ENCODE results near the gene MAPK9. TPM values are rescaled to one million over a fixed set of nuclear protein-coding genes. Genes with fewer than 3 reads are reported as not detected.

Gene MAPK9
- total RNA-seq, 6 experiments from 2014 or later: 14.4 to 18.6 (median 15.6) TPM

DNA sequence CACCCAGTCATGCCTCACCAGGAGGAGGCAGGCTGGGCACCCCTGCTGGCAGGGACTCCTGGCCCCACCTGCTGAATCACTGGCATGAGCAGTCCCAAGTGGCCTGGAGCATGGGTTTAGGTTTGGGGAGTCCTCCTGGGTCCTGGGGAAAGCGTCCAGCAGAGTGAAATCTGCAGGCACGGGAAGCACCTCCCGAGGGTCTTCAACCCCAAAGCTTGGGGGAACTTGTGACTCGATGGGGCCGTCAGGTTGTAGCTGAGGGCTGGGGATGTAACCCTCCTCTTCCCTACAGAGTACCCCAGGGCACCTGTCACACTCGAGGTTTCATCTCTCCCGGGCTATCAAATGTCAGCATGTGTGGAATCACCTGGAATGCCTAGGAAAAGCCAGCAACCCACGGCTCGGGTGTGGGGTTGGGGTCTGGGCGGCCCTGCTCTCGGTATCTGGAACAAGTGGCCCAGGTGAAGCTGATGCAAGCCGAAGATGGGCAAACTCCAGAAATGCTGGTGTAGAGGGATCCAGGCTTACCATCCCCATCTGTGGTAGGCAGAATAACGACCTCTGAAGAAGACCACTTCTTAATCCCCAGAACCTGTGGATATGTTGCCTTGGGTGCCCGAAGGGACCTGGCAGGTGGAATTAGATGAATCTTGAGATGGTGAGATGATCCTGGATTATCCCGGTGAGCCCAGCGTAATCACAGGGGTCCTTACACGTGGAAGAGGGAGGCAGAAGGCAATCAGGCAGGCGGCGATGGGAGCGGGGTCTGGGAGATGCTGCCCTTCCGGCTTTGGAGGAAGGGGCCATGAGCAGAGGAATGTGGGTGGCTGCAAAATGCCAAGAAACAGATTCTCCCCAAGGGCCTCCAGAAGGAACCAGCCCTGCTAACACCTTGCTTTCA is 76.8 kb downstream of the MAPK9 start:
- intact Hi-C loops (cut with DNase I): loop anchor here in 1 of 2 donors (5.0 kb wide), 1 partner anchor 83 kb away; no protein-coding TSS in a partner anchor
- Histone ChIP-seq H3K27ac (no peak overlapping the region), H3K4me1 (no peaks in the 10 kb centered on the region), H3K9me3 (peaks cover 0 to 9% (median 0%) of the 10 kb centered on the region in 4 donors), H3K4me3 (no peak overlapping the region), H3K36me3 (no peaks in the 10 kb centered on the region), H3K27me3 (no peaks in the 10 kb centered on the region)
- 82% methylated on average over 3 of the region's 21 CpGs for WGBS (ENCODE audit: insufficient coverage, low coverage, low lambda C conversion rate, missing lambda C conversion rate)
- DNase-seq: no peak
- no peak for TF ChIP-seq POLR2A (IDR thresholded peaks at IDR 0.05)
- TF ChIP-seq, protein P1, sequence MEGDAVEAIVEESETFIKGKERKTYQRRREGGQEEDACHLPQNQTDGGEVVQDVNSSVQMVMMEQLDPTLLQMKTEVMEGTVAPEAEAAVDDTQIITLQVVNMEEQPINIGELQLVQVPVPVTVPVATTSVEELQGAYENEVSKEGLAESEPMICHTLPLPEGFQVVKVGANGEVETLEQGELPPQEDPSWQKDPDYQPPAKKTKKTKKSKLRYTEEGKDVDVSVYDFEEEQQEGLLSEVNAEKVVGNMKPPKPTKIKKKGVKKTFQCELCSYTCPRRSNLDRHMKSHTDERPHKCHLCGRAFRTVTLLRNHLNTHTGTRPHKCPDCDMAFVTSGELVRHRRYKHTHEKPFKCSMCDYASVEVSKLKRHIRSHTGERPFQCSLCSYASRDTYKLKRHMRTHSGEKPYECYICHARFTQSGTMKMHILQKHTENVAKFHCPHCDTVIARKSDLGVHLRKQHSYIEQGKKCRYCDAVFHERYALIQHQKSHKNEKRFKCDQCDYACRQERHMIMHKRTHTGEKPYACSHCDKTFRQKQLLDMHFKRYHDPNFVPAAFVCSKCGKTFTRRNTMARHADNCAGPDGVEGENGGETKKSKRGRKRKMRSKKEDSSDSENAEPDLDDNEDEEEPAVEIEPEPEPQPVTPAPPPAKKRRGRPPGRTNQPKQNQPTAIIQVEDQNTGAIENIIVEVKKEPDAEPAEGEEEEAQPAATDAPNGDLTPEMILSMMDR (IDR thresholded peaks at IDR 0.05): no peak
- no peak for ATAC-seq

DNA sequence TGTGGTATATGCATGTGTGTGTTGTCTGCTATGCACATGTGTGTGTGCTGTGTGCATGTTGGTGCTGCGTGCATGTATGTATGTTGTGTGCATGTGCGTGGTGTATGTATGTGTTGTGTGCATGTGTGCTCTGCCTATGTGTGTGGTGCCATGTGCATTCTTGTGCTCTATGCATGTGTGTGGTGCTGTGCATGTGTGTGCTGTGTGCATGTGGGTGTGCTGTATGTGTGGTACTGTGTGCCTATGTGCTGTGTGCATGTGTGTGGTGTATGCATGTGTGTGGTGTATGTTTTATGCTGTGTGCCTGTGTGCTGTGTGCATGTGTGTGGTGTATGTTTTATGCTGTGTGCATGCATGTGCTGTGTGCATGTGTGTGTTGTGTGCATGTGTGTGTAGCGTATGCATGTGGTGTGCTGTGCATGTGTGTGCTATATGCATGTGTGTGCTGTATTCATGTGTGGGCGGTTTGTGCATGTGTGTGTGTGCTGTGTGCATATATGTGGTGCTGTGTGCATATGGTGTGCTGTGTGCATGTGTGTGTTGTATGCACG is 78.2 kb downstream of the MAPK9 start:
- no peak for DNase-seq
- intact Hi-C loops (cut with DNase I): loop anchor here in 1 of 2 donors (5.0 kb wide), 1 partner anchor 81 kb away; no protein-coding TSS in a partner anchor
- TF ChIP-seq POLR2A (IDR thresholded peaks at IDR 0.05): no peak
- TF ChIP-seq, protein P1 (IDR thresholded peaks at IDR 0.05): no peak

DNA sequence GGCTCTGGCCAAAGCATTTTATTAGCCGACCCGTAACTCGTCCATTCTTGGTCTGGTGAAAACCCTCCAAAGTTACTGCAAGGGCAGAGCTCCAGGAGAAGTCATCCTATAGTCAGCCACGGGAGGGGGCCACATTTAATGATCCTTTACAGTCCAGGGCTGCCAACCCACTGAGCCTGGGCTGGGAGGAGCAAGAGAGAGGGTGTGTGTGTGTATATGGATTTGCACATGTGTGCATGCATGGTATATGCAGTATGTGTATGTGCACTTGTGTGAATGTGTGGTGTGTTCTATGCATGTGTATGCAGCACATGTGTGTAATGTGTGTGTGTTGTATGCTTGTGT is 78.7 kb downstream of the MAPK9 start:
- no peaks in the 10 kb centered on the region for H3K27me3 ChIP-seq
- no peak overlapping the region for H3K27ac ChIP-seq
- H3K4me1 ChIP-seq: peaks cover 0 to 4% (median 0%) of the 10 kb centered on the region in 4 donors
- DNase-seq (no peak), ATAC-seq (no peak)
- 6% methylated on average over 4 of the region's 4 CpGs for WGBS (ENCODE audit: insufficient coverage, low coverage, low lambda C conversion rate, missing lambda C conversion rate)
- no peaks in the 10 kb centered on the region for H3K36me3 ChIP-seq
- intact Hi-C loops (cut with DNase I): loop anchor here in 1 of 2 donors (5.0 kb wide), 1 partner anchor 81 kb away; no protein-coding TSS in a partner anchor
- H3K4me3 ChIP-seq: no peak overlapping the region
- TF ChIP-seq POLR2A (IDR thresholded peaks at IDR 0.05): no peak
- H3K9me3 ChIP-seq: no peaks in the 10 kb centered on the region

More for the DNA sequence above, 78.2 kb downstream of the MAPK9 start:
- H3K9me3 ChIP-seq: peaks cover 0 to under 1% (median 0%) of the 10 kb centered on the region in 4 donors
- no peak overlapping the region for H3K27ac ChIP-seq
- no peak for ATAC-seq
- no peaks in the 10 kb centered on the region for H3K27me3 ChIP-seq
- 69% methylated on average over 4 of the region's 5 CpGs for WGBS (ENCODE audit: insufficient coverage, low coverage, low lambda C conversion rate, missing lambda C conversion rate)
- H3K4me3 ChIP-seq: no peak overlapping the region
- no peaks in the 10 kb centered on the region for H3K36me3 ChIP-seq
- no peaks in the 10 kb centered on the region for H3K4me1 ChIP-seq

DNA sequence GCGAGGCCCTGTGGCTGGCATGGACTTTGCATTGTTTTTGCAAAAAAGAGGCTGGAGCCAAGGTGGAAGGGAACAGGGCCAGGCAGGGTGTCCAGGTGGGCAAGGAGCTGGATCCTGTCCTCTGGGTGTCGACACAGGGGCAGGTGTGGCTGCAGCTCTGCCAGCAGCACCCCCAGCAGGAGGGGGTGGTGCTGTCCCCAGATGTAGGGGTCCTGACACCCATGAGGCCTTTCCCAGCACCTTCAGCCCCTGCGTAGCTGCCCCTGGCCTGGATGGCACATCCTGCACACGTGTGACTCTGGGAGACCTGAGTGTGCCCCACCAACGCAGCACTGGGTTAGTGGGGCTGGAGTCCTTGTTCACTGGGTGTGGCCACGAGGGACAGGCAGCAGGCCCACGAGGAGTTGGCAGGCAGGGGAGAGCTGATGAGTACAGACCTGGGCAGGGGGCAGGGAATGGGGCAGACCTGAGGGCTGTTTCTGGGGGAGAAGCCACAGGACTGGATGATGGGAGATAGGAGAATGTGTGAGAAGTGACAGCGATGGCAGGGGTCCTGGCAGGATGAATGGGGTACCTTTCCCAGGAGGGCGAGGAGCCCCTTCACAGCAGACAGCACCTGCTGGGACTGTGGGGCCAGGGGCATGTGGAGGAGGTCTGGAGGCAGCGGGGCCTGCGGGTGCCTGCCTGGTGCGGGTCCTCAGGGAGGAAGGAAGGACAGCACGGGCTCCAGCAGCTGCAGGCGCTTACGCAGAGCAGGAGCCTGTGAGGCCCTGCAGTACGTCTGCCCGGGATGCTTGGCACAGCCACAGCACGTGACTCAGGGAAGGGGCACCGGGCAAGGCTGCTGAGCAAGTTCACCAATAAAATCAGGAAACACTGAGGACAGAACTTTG is 79.3 kb downstream of the MAPK9 start:
- H3K36me3 ChIP-seq: no peaks in the 10 kb centered on the region
- no peak overlapping the region for H3K4me3 ChIP-seq
- H3K4me1 ChIP-seq: peaks cover 0 to 5% (median 0%) of the 10 kb centered on the region in 4 donors
- intact Hi-C loops (cut with DNase I): loop anchor here in 1 of 2 donors (5.0 kb wide), 1 partner anchor 80 kb away; no protein-coding TSS in a partner anchor
- TF ChIP-seq POLR2A (IDR thresholded peaks at IDR 0.05): no peak
- TF ChIP-seq, protein P1 (IDR thresholded peaks at IDR 0.05): no peak
- WGBS (ENCODE audit: insufficient coverage, low coverage, low lambda C conversion rate, missing lambda C conversion rate): 56% methylated on average over 4 of the region's 19 CpGs
- H3K27me3 ChIP-seq: no peaks in the 10 kb centered on the region
- no peaks in the 10 kb centered on the region for H3K9me3 ChIP-seq
- DNase-seq (no peak), ATAC-seq (no peak)
- no peak overlapping the region for H3K27ac ChIP-seq

Data from right lobe of liver (tissue), 6 donors.